LHCN-M2 (cell line): ENCODE results near the gene SSH2. TPM values are rescaled to one million over a fixed set of nuclear protein-coding genes. Genes with fewer than 3 reads are reported as not detected.

Source experiments
- DNase-seq: peaks from one replicate; pipeline ENCODE4 v3.0.0-alpha.2; 2012; ENCODE audit warnings: low read depth
- total RNA-seq: library from RNA; depleted of rRNA; stranded (reverse); fragments of >200 nt; gene quantifications from 2 replicates; pipeline ENCODE4 v1.2.3, GENCODE V29; 2014; rRNA removed

Gene SSH2
- total RNA-seq, 1 experiment from 2014 or later: 16.5 TPM

GRCh38 chr17:29578626-29579485 lies 351.2 kb downstream of the SSH2 start:
- DNase-seq: no peak

- DNase-seq: no peak
Measured at GRCh38 chr17:29577385-29578211, 352.4 kb downstream of the SSH2 start.

GRCh38 chr17:29577001-29577370 lies 353.0 kb downstream of the SSH2 start:
- DNase-seq: no peak

GRCh38 chr17:29576214-29577000 lies 353.6 kb downstream of the SSH2 start:
- DNase-seq: no peak

Other genes with a start within 250 kb of the SSH2 start
- 0.06 TPM in 2 replicates for gene EFCAB5, start 11.4 kb upstream of the SSH2 start, total RNA-seq
- gene NSRP1, start 186.6 kb upstream of the SSH2 start, total RNA-seq: 10.9 and 16.1 TPM in 2 replicates